GM19240 (cell line): Measurements from ENCODE around the gene TEKT2.

Experiments
- DNase-seq: peaks from one replicate; pipeline ENCODE4 v3.0.0; 2011; ENCODE audit warnings: low spot score; ENCODE audit not compliant: insufficient read length

TEKT2 gene

GRCh38 chr1:36087233-36088123 lies 3.6 kb downstream of the TEKT2 start:
- no peak for DNase-seq

GRCh38 chr1:36088265-36088576 lies 4.3 kb downstream of the TEKT2 start:
- no peak for DNase-seq

GRCh38 chr1:36088577-36089392 lies 4.9 kb downstream of the TEKT2 start, which contains the start of gene ADPRS:
ADPRS (plus strand) TSS chr1:36088892; CDS start chr1:36088905, 13 bp downstream.
- peak; percentile 85 for DNase-seq

GRCh38 chr1:36089393-36090121 lies 5.7 kb downstream of the TEKT2 start:
- no peak for DNase-seq

GRCh38 chr1:36091141-36091540 lies 7.2 kb downstream of the TEKT2 start:
- no peak for DNase-seq

- DNase-seq: no peak
These were observed 7.8 kb downstream of the TEKT2 start for GRCh38 chr1:36091698-36092097.

GRCh38 chr1:36092166-36092797 lies 8.4 kb downstream of the TEKT2 start:
- no peak for DNase-seq

- DNase-seq: no peak
These were observed 8.9 kb downstream of the TEKT2 start for GRCh38 chr1:36092798-36093185.

- no peak for DNase-seq
These were observed 9.3 kb downstream of the TEKT2 start for GRCh38 chr1:36093226-36093625.

- no peak for DNase-seq
These were observed 10.0 kb downstream of the TEKT2 start for GRCh38 chr1:36093929-36094328.

GRCh38 chr1:36094621-36095061 lies 10.7 kb downstream of the TEKT2 start:
- no peak for DNase-seq

- DNase-seq: no peak
These were observed 12.0 kb downstream of the TEKT2 start for GRCh38 chr1:36095760-36096405.

- no peak for DNase-seq
These were observed 12.9 kb downstream of the TEKT2 start for GRCh38 chr1:36096500-36097432.

- no peak for DNase-seq
These were observed 14.0 kb downstream of the TEKT2 start for GRCh38 chr1:36097693-36098585.

GRCh38 chr1:36098650-36099365 lies 14.9 kb downstream of the TEKT2 start:
- no peak for DNase-seq

- peak; percentile 74 for DNase-seq
These were observed 15.9 kb downstream of the TEKT2 start for GRCh38 chr1:36099681-36100341.

GRCh38 chr1:36100376-36100775 lies 16.5 kb downstream of the TEKT2 start:
- DNase-seq: no peak
